WI38 (cell line): ENCODE data around the gene KCTD3.

ENCODE experiments used
- H3K4me3 ChIP-seq: 2 replicates; pipeline ENCODE4 v1.5.1; 2011; ENCODE audit warnings: low read depth, mild to moderate bottlenecking, control low read depth, low read length
- TF ChIP-seq, protein P1 (sequence below): IDR thresholded peaks from 2 replicates; pipeline ENCODE4 v1.5.1; 2012; ENCODE audit warnings: low read depth, mild to moderate bottlenecking, control low read depth, low read length

KCTD3 gene

DNA sequence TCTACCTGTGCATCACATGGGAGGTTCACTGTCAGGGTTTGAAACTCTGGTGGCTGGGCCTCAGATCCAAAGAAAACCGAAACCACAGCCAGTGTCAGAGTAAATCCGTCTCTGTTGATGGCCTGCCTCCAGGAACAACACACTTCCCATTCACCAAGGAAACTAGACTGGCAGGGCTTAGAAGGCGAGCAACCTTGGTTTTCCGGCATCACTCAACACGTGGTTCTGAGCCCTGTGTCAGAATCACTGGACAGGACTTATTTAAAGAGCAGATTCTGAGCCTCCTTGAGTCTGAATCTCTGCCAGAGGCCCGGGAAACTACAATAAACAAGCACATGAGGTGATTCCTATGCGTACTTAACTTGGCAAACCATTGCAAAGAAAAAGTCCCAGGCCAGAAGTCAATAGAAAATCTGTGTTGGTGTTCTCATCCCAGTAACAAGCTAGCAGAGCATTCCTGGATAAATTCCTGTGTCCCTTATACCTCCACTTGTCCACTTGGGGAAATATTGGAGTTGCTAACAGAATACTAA lies 70.0 kb downstream of the KCTD3 start:
- TF ChIP-seq, protein P1, sequence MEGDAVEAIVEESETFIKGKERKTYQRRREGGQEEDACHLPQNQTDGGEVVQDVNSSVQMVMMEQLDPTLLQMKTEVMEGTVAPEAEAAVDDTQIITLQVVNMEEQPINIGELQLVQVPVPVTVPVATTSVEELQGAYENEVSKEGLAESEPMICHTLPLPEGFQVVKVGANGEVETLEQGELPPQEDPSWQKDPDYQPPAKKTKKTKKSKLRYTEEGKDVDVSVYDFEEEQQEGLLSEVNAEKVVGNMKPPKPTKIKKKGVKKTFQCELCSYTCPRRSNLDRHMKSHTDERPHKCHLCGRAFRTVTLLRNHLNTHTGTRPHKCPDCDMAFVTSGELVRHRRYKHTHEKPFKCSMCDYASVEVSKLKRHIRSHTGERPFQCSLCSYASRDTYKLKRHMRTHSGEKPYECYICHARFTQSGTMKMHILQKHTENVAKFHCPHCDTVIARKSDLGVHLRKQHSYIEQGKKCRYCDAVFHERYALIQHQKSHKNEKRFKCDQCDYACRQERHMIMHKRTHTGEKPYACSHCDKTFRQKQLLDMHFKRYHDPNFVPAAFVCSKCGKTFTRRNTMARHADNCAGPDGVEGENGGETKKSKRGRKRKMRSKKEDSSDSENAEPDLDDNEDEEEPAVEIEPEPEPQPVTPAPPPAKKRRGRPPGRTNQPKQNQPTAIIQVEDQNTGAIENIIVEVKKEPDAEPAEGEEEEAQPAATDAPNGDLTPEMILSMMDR = no peak
- H3K4me3 ChIP-seq = peak overlapping the region; percentile 35

DNA sequence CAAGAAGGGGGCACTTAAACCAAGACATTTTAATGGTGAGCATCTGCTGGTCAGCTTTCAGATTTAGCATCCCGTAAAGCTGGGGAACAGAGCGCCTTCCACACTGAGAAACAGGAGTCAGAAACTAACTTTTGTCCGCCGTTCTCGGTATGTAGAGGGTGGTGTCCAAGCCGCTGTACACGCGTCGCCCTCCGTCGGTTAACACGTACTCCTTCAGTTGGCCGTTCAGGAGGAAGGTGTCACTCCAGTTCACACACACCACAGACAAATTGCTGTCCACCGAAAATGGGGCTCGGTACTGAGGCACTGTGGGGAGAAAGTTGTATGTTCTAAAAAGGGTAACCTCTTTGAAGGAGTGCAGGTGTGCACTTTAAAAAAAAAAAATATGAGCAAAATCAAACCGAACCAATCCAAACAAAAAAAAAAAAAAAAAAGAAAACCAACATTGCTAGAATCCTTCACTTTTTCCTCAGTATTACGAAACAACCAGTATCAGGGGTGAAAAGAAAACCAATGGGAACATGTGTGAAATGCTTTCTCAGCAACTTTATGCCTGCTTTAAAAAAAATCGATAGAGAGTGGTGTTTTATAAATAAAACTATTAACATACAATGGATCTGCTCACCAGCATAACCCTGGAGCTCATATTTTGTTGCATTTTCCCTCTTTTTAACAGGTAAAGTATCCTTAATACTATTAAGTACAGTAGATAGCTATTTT lies 73.5 kb downstream of the KCTD3 start:
- TF ChIP-seq, protein P1 = no peak
- H3K4me3 ChIP-seq = no peak overlapping the region

DNA sequence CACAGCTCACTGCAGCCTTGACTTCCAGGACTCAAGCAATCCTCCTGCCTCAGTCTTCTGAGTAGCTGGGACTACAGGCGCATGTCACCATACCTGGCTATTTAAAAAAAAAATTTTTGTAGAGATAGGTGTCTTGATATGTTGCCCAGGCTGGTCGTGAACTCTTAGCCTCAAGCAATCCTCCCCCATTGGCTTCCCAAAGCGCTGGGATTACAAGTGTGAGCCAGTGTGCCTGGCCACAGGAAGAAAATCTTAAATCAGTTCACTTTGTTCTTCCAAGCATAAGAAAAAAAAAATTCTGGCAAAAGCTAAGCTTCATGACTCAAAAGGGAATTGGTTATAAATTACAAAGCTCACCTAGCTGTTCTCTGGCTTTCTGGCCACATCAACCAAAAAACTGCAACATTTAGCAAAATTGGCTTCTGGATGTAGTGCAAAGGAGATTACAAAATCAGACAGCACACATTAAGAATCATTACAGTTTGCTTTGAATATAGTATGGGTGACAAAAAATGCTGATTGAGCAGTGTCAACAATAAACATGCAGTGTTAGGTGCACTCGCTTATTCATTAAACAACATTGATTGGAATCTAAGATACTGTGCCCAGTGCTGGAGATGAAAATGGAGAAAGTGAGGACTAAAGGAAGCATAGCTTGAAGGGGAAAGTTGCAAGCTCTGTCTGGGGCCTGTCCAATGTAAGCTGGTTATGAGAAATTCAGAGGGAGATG lies 76.7 kb downstream of the KCTD3 start:
- TF ChIP-seq, protein P1 = no peak
- no peak overlapping the region for H3K4me3 ChIP-seq

DNA sequence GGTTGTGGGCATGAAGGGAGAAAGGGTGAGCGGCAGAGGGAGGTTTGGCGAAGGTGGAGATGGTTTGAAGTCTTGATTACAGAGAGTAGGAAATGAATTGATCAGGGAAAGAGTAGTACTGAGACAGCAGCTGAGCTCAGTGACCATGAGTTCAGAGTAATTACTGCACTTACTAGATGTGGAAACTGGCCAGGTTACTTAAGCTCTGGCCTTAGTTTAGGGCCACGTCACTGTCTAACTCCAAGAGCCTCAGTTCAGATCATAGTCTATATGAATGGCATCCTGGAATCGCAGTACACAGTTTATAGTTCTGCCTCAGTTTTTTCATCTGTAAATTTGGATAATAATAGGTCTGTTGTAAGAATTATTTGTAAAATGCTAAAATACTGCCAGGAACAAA lies 78.1 kb downstream of the KCTD3 start:
- TF ChIP-seq, protein P1 = no peak
- no peak overlapping the region for H3K4me3 ChIP-seq

DNA sequence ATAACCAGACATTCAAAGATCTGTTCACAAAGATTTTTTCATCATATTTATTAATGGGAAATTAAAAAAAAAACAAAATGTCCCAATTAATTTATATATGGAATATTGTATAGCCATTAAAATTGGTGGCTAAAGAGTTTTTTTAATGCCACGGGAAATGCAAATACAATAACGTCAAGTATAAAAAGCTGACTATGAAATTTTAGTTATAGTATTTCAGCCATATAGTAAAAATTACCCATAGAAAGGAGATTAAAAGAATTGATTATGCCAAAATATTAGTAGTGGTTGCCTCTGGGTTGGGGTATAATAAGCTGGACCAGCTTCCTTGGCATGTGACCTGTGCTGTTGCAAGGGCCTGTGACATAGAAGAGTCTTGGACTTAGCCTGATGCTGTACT lies 78.8 kb downstream of the KCTD3 start:
- TF ChIP-seq, protein P1 = no peak
- no peak overlapping the region for H3K4me3 ChIP-seq

DNA sequence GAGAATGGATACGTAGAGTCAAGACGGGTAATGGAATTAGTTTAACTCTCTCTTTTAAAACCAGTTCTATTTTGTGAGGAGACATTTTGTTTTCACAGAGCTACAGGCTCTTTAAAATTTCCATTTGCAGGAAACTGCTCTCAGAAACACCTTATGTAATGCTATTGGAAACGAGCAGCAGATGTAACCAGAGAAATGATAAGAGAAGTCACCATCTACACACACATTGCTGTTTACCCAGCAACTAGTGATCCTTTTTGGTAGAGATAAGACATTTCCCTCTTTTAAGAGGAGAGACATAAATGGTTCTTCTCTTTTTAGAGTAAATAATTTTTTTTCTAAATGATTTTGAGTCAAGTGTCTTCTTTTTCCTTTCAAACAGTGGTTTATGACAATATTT lies 80.6 kb downstream of the KCTD3 start:
- H3K4me3 ChIP-seq = no peak overlapping the region
- TF ChIP-seq, protein P1 = no peak

DNA sequence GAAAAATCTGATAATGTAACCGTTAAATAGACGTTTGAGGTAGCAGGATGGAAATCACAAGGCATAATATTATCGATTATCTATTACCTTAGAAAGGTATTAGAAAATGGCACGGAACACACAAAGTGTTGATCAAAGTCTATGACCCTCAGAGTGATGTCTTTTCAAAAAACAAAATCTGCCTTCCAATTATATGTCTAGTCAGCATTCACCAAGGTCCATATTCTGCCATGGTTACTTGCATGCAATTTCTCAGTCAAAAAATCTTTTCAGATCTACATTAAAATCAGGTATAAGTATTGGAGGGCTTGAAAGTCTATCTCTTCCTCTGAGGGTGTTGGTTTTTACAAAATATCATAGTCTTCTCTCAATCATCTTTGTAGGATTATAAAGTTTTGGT lies 81.9 kb downstream of the KCTD3 start:
- H3K4me3 ChIP-seq = no peak overlapping the region
- TF ChIP-seq, protein P1 = no peak
